Natural killer cell (primary cell): ENCODE results near the gene DZIP1L. TPM values are rescaled to one million over a fixed set of nuclear protein-coding genes. Genes with fewer than 3 reads are reported as not detected.

Experiments
- ATAC-seq, 3 donors: fragments of 150-1000 bp in 2 of 3; fragments of 200-7000 bp in 1 of 3; cut with Tn5 transposase; 1 replicate in 1 of 3; 2 replicates in 2 of 3; pipeline ENCODE4 v1.10.0; 2021; ENCODE audit warnings: mild to moderate bottlenecking in 2 of 3, moderate library complexity in 2 of 3
- DNase-seq, 2 donors: peaks; one replicate each; pipeline versions ENCODE4 v3.0.0 to v3.0.0-alpha.2; 2013 to 2021; ENCODE audit warnings: mixed read lengths in 1 of 2
- H3K27ac ChIP-seq: one replicate; pipeline ENCODE4 v1.5.1; 2013; ENCODE audit warnings: mild to moderate bottlenecking, low read length
- H3K27me3 ChIP-seq: one replicate; pipeline ENCODE4 v1.6.1; 2013; ENCODE audit warnings: low read length; ENCODE audit not compliant: control insufficient read depth, insufficient read depth
- H3K36me3 ChIP-seq: one replicate; pipeline ENCODE4 v1.6.1; 2013; ENCODE audit warnings: low read length; ENCODE audit not compliant: control insufficient read depth, insufficient read depth
- H3K4me1 ChIP-seq: one replicate; pipeline ENCODE4 v1.6.1; 2013; ENCODE audit warnings: low read length; ENCODE audit not compliant: control insufficient read depth, insufficient read depth
- H3K4me3 ChIP-seq: one replicate; pipeline ENCODE4 v1.5.1; 2013; ENCODE audit warnings: low read length
- H3K9me3 ChIP-seq: one replicate; pipeline ENCODE4 v1.6.1; 2013; ENCODE audit warnings: low read length; ENCODE audit not compliant: control insufficient read depth, insufficient read depth
- H3K27ac Mint-ChIP-seq, 2 donors: one replicate each; pipeline ENCODE4 v1.8.0; 2022; ENCODE audit warnings: mild to moderate bottlenecking in 2 of 2, mixed read lengths in 2 of 2, moderate library complexity in 1 of 2
- H3K27me3 Mint-ChIP-seq, 2 donors: one replicate each; pipeline ENCODE4 v1.8.0; 2022; ENCODE audit warnings: low read depth in 2 of 2, mixed read lengths in 2 of 2
- H3K36me3 Mint-ChIP-seq: one replicate; pipeline ENCODE4 v1.8.0; 2022; ENCODE audit warnings: mixed read lengths
- H3K4me1 Mint-ChIP-seq, 2 donors: one replicate each; pipeline ENCODE4 v1.8.0; 2022; ENCODE audit warnings: mixed read lengths in 2 of 2
- H3K4me3 Mint-ChIP-seq: one replicate; pipeline ENCODE4 v1.8.0; 2022; ENCODE audit warnings: mild to moderate bottlenecking, moderate library complexity, mixed read lengths
- H3K9me3 Mint-ChIP-seq, 2 donors: one replicate each; pipeline ENCODE4 v1.8.0; 2022; ENCODE audit warnings: mixed read lengths in 2 of 2
- CTCF ChIP-seq: fragments of 200-600 bp; IDR thresholded peaks from one replicate; pipeline ENCODE4 v1.8.0; 2022; ENCODE audit warnings: antibody characterized with exemption
- WGBS: methylation state at CpG from one replicate; pipeline ENCODE4 v1.1.7; 2013; ENCODE audit warnings: missing lambda C conversion rate; ENCODE audit not compliant: insufficient coverage; 5-methylcytosine and 5-hydroxymethylcytosine counted together
- intact Hi-C: fragments of 100-400 bp; cut with micrococcal nuclease; formaldehyde crosslinking; loops from one replicate; pipeline ENCODE4 v1.14.2; 2022
- total RNA-seq, 4 donors: library from RNA; stranded (reverse); fragments of 120-200 nt in 1 of 4; gene quantifications; one replicate each; pipeline versions ENCODE4 v1.2.3 to v1.2.4, GENCODE V29; 2013 to 2022

The DZIP1L gene
- total RNA-seq, 3 donors from 2014 or later (not counting 1 experiment from before 2014, with no cell fraction given): not detected

- Histone ChIP-seq H3K36me3 (no peaks in the 10 kb centered on the region), H3K27me3 (no peaks in the 10 kb centered on the region), H3K4me1 (no peaks in the 10 kb centered on the region), H3K4me3 (no peak overlapping the region), H3K9me3 (no peaks in the 10 kb centered on the region), H3K27ac (no peak overlapping the region)
- intact Hi-C loops: no loop called here
- Mint-ChIP-seq H3K27ac (no peak overlapping the region), H3K27me3 (peaks cover 0 to 20% of the 10 kb centered on the region in 2 donors), H3K36me3 (no peaks in the 10 kb centered on the region), H3K4me1 (no peaks in the 10 kb centered on the region), H3K9me3 (peaks cover 0 to 2% of the 10 kb centered on the region in 2 donors), H3K4me3 (no peak overlapping the region)
- TF ChIP-seq CTCF: no peak
- WGBS: 92% methylated on average over 3 of the region's 3 CpGs
- ATAC-seq (no peak), DNase-seq (no peak)
Observed at GRCh38 chr3:138043266-138044029, 72.0 kb downstream of the DZIP1L start.

- H3K36me3 Mint-ChIP-seq: no peaks in the 10 kb centered on the region
- Histone ChIP-seq H3K27ac (no peak overlapping the region), H3K27me3 (no peaks in the 10 kb centered on the region), H3K36me3 (no peaks in the 10 kb centered on the region), H3K4me3 (no peak overlapping the region), H3K4me1 (no peaks in the 10 kb centered on the region), H3K9me3 (no peaks in the 10 kb centered on the region)
- H3K4me1 Mint-ChIP-seq: no peaks in the 10 kb centered on the region
- DNase-seq (no peak), ATAC-seq (no peak)
- intact Hi-C loops: no loop called here
- peaks cover 3 to 30% of the 10 kb centered on the region in 2 donors for H3K27me3 Mint-ChIP-seq
- TF ChIP-seq CTCF: no peak
- no peak overlapping the region for H3K27ac Mint-ChIP-seq
- H3K4me3 Mint-ChIP-seq: no peak overlapping the region
- 93% methylated on average over 2 of the region's 2 CpGs for WGBS
- peaks cover 0 to 3% of the 10 kb centered on the region in 2 donors for H3K9me3 Mint-ChIP-seq
Observed at GRCh38 chr3:138042043-138042442, 73.4 kb downstream of the DZIP1L start.

GRCh38 chr3:138038725-138039462, 76.5 kb downstream of the DZIP1L start:
- Histone ChIP-seq H3K4me1 (no peaks in the 10 kb centered on the region), H3K9me3 (no peaks in the 10 kb centered on the region), H3K27me3 (no peaks in the 10 kb centered on the region), H3K4me3 (no peak overlapping the region), H3K36me3 (no peaks in the 10 kb centered on the region), H3K27ac (no peak overlapping the region)
- Mint-ChIP-seq H3K4me3 (no peak overlapping the region), H3K27me3 (peaks cover 6 to 19% of the 10 kb centered on the region in 2 donors), H3K36me3 (no peaks in the 10 kb centered on the region), H3K4me1 (no peaks in the 10 kb centered on the region), H3K27ac (no peak overlapping the region), H3K9me3 (peaks cover 0 to 2% of the 10 kb centered on the region in 2 donors)
- DNase-seq: no peak
- ATAC-seq: no peak
- intact Hi-C loops: no loop called here
- 90% methylated on average over 3 of the region's 4 CpGs for WGBS
- TF ChIP-seq CTCF: no peak
